Activated CD8-positive, alpha-beta memory T cell treated with anti-CD3 and anti-CD28 coated beads for 36 hours (primary cell): Measurements from ENCODE around the gene WNT9B. TPM values are rescaled to one million over a fixed set of nuclear protein-coding genes. Genes with fewer than 3 reads are reported as not detected.

Experiments
- CTCF ChIA-PET: fragments of 350-600 bp; sonication (Branson Sonifier 250); formaldehyde crosslinking; loops from one replicate; lab custom pipeline; 2021; ENCODE audit warnings: antibody characterized with exemption; lab: Charles Lee
- POLR2A ChIA-PET: fragments of 350-600 bp; sonication (Branson Sonifier 250); formaldehyde crosslinking; loops from one replicate; lab custom pipeline; 2021; ENCODE audit warnings: antibody characterized with exemption; lab: Charles Lee
- total RNA-seq, 2 experiments: library from RNA; stranded (reverse); gene quantifications; one replicate each; pipeline ENCODE4 v1.2.3, GENCODE V29; 2021

WNT9B gene
- total RNA-seq, 2 experiments from 2014 or later: not detected

GRCh38 chr17:46925185-46925868 is 73.9 kb downstream of the WNT9B start:
- CTCF ChIA-PET: interaction anchor here (0.9 to 1.2 kb wide), 2 partner anchors 17 to 84 kb away, joined by 3 read pairs; no protein-coding TSS in a partner anchor
- POLR2A ChIA-PET: no interaction called here

GRCh38 chr17:46928467-46929261 is 77.3 kb downstream of the WNT9B start:
- ChIA-PET POLR2A (no interaction called here), CTCF (no interaction called here)

GRCh38 chr17:46929413-46929812 is 78.0 kb downstream of the WNT9B start:
- ChIA-PET CTCF (no interaction called here), POLR2A (no interaction called here)

- ChIA-PET CTCF (no interaction called here), POLR2A (no interaction called here)
Observed at GRCh38 chr17:46930051-46930450, 78.7 kb downstream of the WNT9B start.

- ChIA-PET CTCF (no interaction called here), POLR2A (no interaction called here)
Observed at GRCh38 chr17:46931596-46931995, 80.2 kb downstream of the WNT9B start.

- ChIA-PET CTCF (no interaction called here), POLR2A (no interaction called here)
Observed at GRCh38 chr17:46935658-46936266, 84.4 kb downstream of the WNT9B start.

Other genes starting within 250 kb of the WNT9B start
- under 1 TPM in 1 of 2 experiments, not detected in 1; 0.10 TPM for gene WNT3, start 32.9 kb upstream of the WNT9B start, total RNA-seq
- gene GOSR2, start 71.6 kb downstream of the WNT9B start, total RNA-seq: 10 to 100 TPM; 56.0 to 56.5 TPM
- not detected for gene RPRML, start 127.7 kb downstream of the WNT9B start, total RNA-seq